ENCODE measurements around the gene CNTNAP4. TPM values are rescaled to one million over a fixed set of nuclear protein-coding genes. Genes with fewer than 3 reads are reported as not detected.

The CNTNAP4 gene
- polyA plus RNA-seq, 3 donors from 2014 or later = not detected

GRCh38 chr16:76455257-76455656 lies 178.1 kb downstream of the CNTNAP4 start:
- Mint-ChIP-seq H3K9me3 (peaks cover 6 to 27% (median 11%) of the 10 kb centered on the region in 6 donors), H3K4me1 (no peaks in the 10 kb centered on the region), H3K27ac (no peak overlapping the region), H3K4me3 (no peak overlapping the region), H3K36me3 (no peaks in the 10 kb centered on the region), H3K27me3 (ENCODE audit: low read depth in 3 of 3) (no peaks in the 10 kb centered on the region)
- DNase-seq = no peak

GRCh38 chr16:76456016-76456415 lies 178.8 kb downstream of the CNTNAP4 start:
- H3K27me3 Mint-ChIP-seq (ENCODE audit: low read depth in 3 of 3) = no peaks in the 10 kb centered on the region
- no peak overlapping the region for H3K27ac Mint-ChIP-seq

GRCh38 chr16:76459111-76459510 lies 181.9 kb downstream of the CNTNAP4 start:
- DNase-seq = no peak
- Mint-ChIP-seq H3K4me1 (no peaks in the 10 kb centered on the region), H3K27ac (no peak overlapping the region), H3K9me3 (peaks cover 3 to 20% (median 8%) of the 10 kb centered on the region in 6 donors), H3K4me3 (no peak overlapping the region), H3K27me3 (ENCODE audit: low read depth in 3 of 3) (no peaks in the 10 kb centered on the region), H3K36me3 (no peaks in the 10 kb centered on the region)

More at GRCh38 chr16:76456016-76456415, 178.8 kb downstream of the CNTNAP4 start:
- peaks cover 4 to 21% (median 8%) of the 10 kb centered on the region in 6 donors for H3K9me3 Mint-ChIP-seq
- DNase-seq = no peak
- H3K36me3 Mint-ChIP-seq = no peaks in the 10 kb centered on the region
- H3K4me3 Mint-ChIP-seq = no peak overlapping the region
- H3K4me1 Mint-ChIP-seq = no peaks in the 10 kb centered on the region

- Mint-ChIP-seq H3K36me3 (no peaks in the 10 kb centered on the region), H3K4me1 (no peaks in the 10 kb centered on the region), H3K4me3 (no peak overlapping the region)
These were observed 184.6 kb downstream of the CNTNAP4 start for GRCh38 chr16:76461836-76462235.

GRCh38 chr16:76464955-76465620 lies 187.9 kb downstream of the CNTNAP4 start:
- Mint-ChIP-seq H3K36me3 (no peaks in the 10 kb centered on the region), H3K4me1 (no peaks in the 10 kb centered on the region), H3K9me3 (peaks cover 0 to 12% (median 2%) of the 10 kb centered on the region in 6 donors), H3K27ac (no peak overlapping the region), H3K4me3 (no peak overlapping the region), H3K27me3 (ENCODE audit: low read depth in 3 of 3) (no peaks in the 10 kb centered on the region)
- DNase-seq = no peak

More at GRCh38 chr16:76461836-76462235, 184.6 kb downstream of the CNTNAP4 start:
- Mint-ChIP-seq H3K9me3 (peaks cover 3 to 16% (median 6%) of the 10 kb centered on the region in 6 donors), H3K27ac (no peak overlapping the region), H3K27me3 (ENCODE audit: low read depth in 3 of 3) (no peaks in the 10 kb centered on the region)
- no peak for DNase-seq

GRCh38 chr16:76466871-76467270 lies 189.7 kb downstream of the CNTNAP4 start:
- no peak for DNase-seq
- Mint-ChIP-seq H3K36me3 (no peaks in the 10 kb centered on the region), H3K9me3 (peaks cover 3 to 24% (median 5%) of the 10 kb centered on the region in 6 donors), H3K4me1 (no peaks in the 10 kb centered on the region), H3K27me3 (ENCODE audit: low read depth in 3 of 3) (no peaks in the 10 kb centered on the region), H3K27ac (no peak overlapping the region), H3K4me3 (no peak overlapping the region)

GRCh38 chr16:76474048-76474447 lies 196.8 kb downstream of the CNTNAP4 start:
- Mint-ChIP-seq H3K4me1 (no peaks in the 10 kb centered on the region), H3K4me3 (no peak overlapping the region), H3K27ac (no peak overlapping the region), H3K36me3 (no peaks in the 10 kb centered on the region), H3K9me3 (peaks cover 7 to 34% (median 10%) of the 10 kb centered on the region in 6 donors), H3K27me3 (ENCODE audit: low read depth in 3 of 3) (no peaks in the 10 kb centered on the region)
- no peak for DNase-seq

- no peaks in the 10 kb centered on the region for H3K27me3 Mint-ChIP-seq (ENCODE audit: low read depth in 3 of 3)
These were observed 200.9 kb downstream of the CNTNAP4 start for GRCh38 chr16:76478105-76478504.

GRCh38 chr16:76483307-76483909 lies 206.2 kb downstream of the CNTNAP4 start:
- H3K9me3 Mint-ChIP-seq = peaks cover 2 to 46% (median 13%) of the 10 kb centered on the region in 6 donors
- H3K4me3 Mint-ChIP-seq = no peak overlapping the region
- H3K27me3 Mint-ChIP-seq (ENCODE audit: low read depth in 3 of 3) = peaks cover 0 to 3% (median 0%) of the 10 kb centered on the region in 3 donors
- H3K27ac Mint-ChIP-seq = no peak overlapping the region
- DNase-seq = no peak
- no peaks in the 10 kb centered on the region for H3K4me1 Mint-ChIP-seq
- no peaks in the 10 kb centered on the region for H3K36me3 Mint-ChIP-seq

More at GRCh38 chr16:76478105-76478504, 200.9 kb downstream of the CNTNAP4 start:
- H3K36me3 Mint-ChIP-seq = no peaks in the 10 kb centered on the region
- H3K4me3 Mint-ChIP-seq = no peak overlapping the region
- DNase-seq = no peak
- no peaks in the 10 kb centered on the region for H3K4me1 Mint-ChIP-seq
- no peak overlapping the region for H3K27ac Mint-ChIP-seq
- H3K9me3 Mint-ChIP-seq = peaks cover 8 to 40% (median 11%) of the 10 kb centered on the region in 6 donors

GRCh38 chr16:76484020-76484419 lies 206.8 kb downstream of the CNTNAP4 start:
- DNase-seq = no peak
- Mint-ChIP-seq H3K4me1 (no peaks in the 10 kb centered on the region), H3K9me3 (peaks cover 2 to 44% (median 12%) of the 10 kb centered on the region in 6 donors), H3K27me3 (ENCODE audit: low read depth in 3 of 3) (peaks cover 0 to 3% (median 0%) of the 10 kb centered on the region in 3 donors), H3K4me3 (no peak overlapping the region), H3K27ac (no peak overlapping the region), H3K36me3 (no peaks in the 10 kb centered on the region)

GRCh38 chr16:76486740-76487139 lies 209.5 kb downstream of the CNTNAP4 start:
- Mint-ChIP-seq H3K27ac (no peak overlapping the region), H3K4me3 (no peak overlapping the region), H3K36me3 (peaks cover 0 to 2% (median 0%) of the 10 kb centered on the region in 3 donors), H3K27me3 (ENCODE audit: low read depth in 3 of 3) (peaks cover 0 to 6% (median 0%) of the 10 kb centered on the region in 3 donors), H3K4me1 (no peaks in the 10 kb centered on the region), H3K9me3 (peaks cover 4 to 49% (median 15%) of the 10 kb centered on the region in 6 donors)
- no peak for DNase-seq

GRCh38 chr16:76487411-76488064 lies 210.3 kb downstream of the CNTNAP4 start:
- Mint-ChIP-seq H3K4me1 (no peaks in the 10 kb centered on the region), H3K9me3 (peaks cover 4 to 46% (median 15%) of the 10 kb centered on the region in 6 donors), H3K27ac (no peak overlapping the region), H3K4me3 (no peak overlapping the region), H3K36me3 (peaks cover 0 to 2% (median 0%) of the 10 kb centered on the region in 3 donors), H3K27me3 (ENCODE audit: low read depth in 3 of 3) (peaks cover 0 to 6% (median 0%) of the 10 kb centered on the region in 3 donors)
- DNase-seq = no peak

- no peak for DNase-seq
- Mint-ChIP-seq H3K27ac (no peak overlapping the region), H3K36me3 (peaks cover 0 to 2% (median 0%) of the 10 kb centered on the region in 3 donors), H3K9me3 (peaks cover 4 to 42% (median 14%) of the 10 kb centered on the region in 6 donors), H3K27me3 (ENCODE audit: low read depth in 3 of 3) (peaks cover 0 to 6% (median 0%) of the 10 kb centered on the region in 3 donors), H3K4me1 (no peaks in the 10 kb centered on the region), H3K4me3 (no peak overlapping the region)
These were observed 210.8 kb downstream of the CNTNAP4 start for GRCh38 chr16:76488065-76488417.

GRCh38 chr16:76490036-76490639 lies 212.9 kb downstream of the CNTNAP4 start:
- peaks cover 0 to 2% (median 0%) of the 10 kb centered on the region in 3 donors for H3K36me3 Mint-ChIP-seq
- peaks cover 0 to 6% (median 0%) of the 10 kb centered on the region in 3 donors for H3K27me3 Mint-ChIP-seq (ENCODE audit: low read depth in 3 of 3)
- H3K9me3 Mint-ChIP-seq = peaks cover 4 to 28% (median 15%) of the 10 kb centered on the region in 6 donors
- H3K4me3 Mint-ChIP-seq = no peak overlapping the region
- no peak overlapping the region for H3K27ac Mint-ChIP-seq
- DNase-seq = no peak
- H3K4me1 Mint-ChIP-seq = no peaks in the 10 kb centered on the region

Measured in immature natural killer cell (primary cell).